ENCODE results near the gene SLC48A1.

DNA sequence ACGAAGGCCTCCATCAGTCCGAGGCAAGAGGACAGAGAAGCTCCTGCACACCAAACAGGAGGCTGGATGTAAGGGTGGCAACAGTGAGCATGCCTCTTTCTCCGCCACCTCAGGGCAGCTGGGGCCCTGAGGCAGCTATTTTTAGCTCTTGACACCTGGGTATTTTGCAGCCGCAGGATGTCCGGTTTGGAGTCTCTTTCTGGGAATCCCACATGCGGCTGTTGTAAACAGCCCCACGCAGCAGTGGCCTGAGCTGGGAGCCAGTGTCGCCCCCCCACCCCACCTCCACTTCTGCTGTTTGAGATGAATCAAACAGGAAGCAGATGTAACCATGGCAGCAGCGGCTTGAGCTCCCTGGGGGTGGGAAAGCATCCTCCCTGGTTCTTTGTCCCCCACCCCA, 35.0 kb downstream of the SLC48A1 start:
- TF ChIP-seq, protein P1, sequence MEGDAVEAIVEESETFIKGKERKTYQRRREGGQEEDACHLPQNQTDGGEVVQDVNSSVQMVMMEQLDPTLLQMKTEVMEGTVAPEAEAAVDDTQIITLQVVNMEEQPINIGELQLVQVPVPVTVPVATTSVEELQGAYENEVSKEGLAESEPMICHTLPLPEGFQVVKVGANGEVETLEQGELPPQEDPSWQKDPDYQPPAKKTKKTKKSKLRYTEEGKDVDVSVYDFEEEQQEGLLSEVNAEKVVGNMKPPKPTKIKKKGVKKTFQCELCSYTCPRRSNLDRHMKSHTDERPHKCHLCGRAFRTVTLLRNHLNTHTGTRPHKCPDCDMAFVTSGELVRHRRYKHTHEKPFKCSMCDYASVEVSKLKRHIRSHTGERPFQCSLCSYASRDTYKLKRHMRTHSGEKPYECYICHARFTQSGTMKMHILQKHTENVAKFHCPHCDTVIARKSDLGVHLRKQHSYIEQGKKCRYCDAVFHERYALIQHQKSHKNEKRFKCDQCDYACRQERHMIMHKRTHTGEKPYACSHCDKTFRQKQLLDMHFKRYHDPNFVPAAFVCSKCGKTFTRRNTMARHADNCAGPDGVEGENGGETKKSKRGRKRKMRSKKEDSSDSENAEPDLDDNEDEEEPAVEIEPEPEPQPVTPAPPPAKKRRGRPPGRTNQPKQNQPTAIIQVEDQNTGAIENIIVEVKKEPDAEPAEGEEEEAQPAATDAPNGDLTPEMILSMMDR (IDR thresholded peaks at IDR 0.05; ENCODE audit: low read depth, low read length, missing input control): no peak
- TF ChIP-seq RAD21 (IDR thresholded peaks at IDR 0.05) (no peak), RXRA (IDR thresholded peaks at IDR 0.05) (no peak), HNF4G (IDR thresholded peaks at IDR 0.05) (no peak), SP1 (IDR thresholded peaks at IDR 0.05) (no peak), GABPA (IDR thresholded peaks at IDR 0.05 in 1 of 2, conservative IDR thresholded peaks at IDR 0.05 in 1 of 2) (no peak), YY1 (IDR thresholded peaks at IDR 0.05) (no peak), TAF1 (conservative IDR thresholded peaks at IDR 0.05) (no peak), JUND (IDR thresholded peaks at IDR 0.05) (no peak), NR2F2 (IDR thresholded peaks at IDR 0.05) (no peak)
- TF ChIP-seq, protein P2, sequence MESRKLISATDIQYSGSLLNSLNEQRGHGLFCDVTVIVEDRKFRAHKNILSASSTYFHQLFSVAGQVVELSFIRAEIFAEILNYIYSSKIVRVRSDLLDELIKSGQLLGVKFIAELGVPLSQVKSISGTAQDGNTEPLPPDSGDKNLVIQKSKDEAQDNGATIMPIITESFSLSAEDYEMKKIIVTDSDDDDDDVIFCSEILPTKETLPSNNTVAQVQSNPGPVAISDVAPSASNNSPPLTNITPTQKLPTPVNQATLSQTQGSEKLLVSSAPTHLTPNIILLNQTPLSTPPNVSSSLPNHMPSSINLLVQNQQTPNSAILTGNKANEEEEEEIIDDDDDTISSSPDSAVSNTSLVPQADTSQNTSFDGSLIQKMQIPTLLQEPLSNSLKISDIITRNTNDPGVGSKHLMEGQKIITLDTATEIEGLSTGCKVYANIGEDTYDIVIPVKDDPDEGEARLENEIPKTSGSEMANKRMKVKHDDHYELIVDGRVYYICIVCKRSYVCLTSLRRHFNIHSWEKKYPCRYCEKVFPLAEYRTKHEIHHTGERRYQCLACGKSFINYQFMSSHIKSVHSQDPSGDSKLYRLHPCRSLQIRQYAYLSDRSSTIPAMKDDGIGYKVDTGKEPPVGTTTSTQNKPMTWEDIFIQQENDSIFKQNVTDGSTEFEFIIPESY (IDR thresholded peaks at IDR 0.05): no peak
- TF ChIP-seq, protein P3, sequence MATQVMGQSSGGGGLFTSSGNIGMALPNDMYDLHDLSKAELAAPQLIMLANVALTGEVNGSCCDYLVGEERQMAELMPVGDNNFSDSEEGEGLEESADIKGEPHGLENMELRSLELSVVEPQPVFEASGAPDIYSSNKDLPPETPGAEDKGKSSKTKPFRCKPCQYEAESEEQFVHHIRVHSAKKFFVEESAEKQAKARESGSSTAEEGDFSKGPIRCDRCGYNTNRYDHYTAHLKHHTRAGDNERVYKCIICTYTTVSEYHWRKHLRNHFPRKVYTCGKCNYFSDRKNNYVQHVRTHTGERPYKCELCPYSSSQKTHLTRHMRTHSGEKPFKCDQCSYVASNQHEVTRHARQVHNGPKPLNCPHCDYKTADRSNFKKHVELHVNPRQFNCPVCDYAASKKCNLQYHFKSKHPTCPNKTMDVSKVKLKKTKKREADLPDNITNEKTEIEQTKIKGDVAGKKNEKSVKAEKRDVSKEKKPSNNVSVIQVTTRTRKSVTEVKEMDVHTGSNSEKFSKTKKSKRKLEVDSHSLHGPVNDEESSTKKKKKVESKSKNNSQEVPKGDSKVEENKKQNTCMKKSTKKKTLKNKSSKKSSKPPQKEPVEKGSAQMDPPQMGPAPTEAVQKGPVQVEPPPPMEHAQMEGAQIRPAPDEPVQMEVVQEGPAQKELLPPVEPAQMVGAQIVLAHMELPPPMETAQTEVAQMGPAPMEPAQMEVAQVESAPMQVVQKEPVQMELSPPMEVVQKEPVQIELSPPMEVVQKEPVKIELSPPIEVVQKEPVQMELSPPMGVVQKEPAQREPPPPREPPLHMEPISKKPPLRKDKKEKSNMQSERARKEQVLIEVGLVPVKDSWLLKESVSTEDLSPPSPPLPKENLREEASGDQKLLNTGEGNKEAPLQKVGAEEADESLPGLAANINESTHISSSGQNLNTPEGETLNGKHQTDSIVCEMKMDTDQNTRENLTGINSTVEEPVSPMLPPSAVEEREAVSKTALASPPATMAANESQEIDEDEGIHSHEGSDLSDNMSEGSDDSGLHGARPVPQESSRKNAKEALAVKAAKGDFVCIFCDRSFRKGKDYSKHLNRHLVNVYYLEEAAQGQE (IDR thresholded peaks at IDR 0.05): no peak
- TF ChIP-seq, protein P4, sequence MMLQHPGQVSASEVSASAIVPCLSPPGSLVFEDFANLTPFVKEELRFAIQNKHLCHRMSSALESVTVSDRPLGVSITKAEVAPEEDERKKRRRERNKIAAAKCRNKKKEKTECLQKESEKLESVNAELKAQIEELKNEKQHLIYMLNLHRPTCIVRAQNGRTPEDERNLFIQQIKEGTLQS (IDR thresholded peaks at IDR 0.05): no peak

Data from liver (tissue), 3 donors.